H9 (cell line): Measurements from ENCODE around the gene SLC2A4. TPM values are rescaled to one million over a fixed set of nuclear protein-coding genes. Genes with fewer than 3 reads are reported as not detected.

Experiments
- DNase-seq: peaks from one replicate; pipeline ENCODE4 v3.0.0-alpha.2; 2017
- H2AFZ ChIP-seq: one replicate; pipeline ENCODE4 v1.6.1; 2013; ENCODE audit warnings: mild to moderate bottlenecking, low read length, control low read depth, moderate library complexity
- H2AK5ac ChIP-seq: 2 replicates; pipeline ENCODE4 v1.6.1; 2013; ENCODE audit warnings: low read length, control low read depth, mixed read lengths; ENCODE audit not compliant: insufficient read length
- H2BK120ac ChIP-seq: one replicate; pipeline ENCODE4 v1.6.1; 2013; ENCODE audit warnings: low read depth, mild to moderate bottlenecking, low read length, control low read depth, inconsistent platforms; ENCODE audit not compliant: poor library complexity, severe bottlenecking
- H2BK12ac ChIP-seq: 2 replicates; pipeline ENCODE4 v1.6.1; 2013; ENCODE audit warnings: low read length, control low read depth, mixed read lengths, low read depth; ENCODE audit not compliant: insufficient read length
- H2BK15ac ChIP-seq: 2 replicates; pipeline ENCODE4 v1.6.1; 2013; ENCODE audit warnings: low read depth, low read length, control low read depth
- H2BK20ac ChIP-seq: one replicate; pipeline ENCODE4 v1.6.1; 2013; ENCODE audit warnings: low read depth, mild to moderate bottlenecking, low read length, control low read depth, inconsistent platforms; ENCODE audit not compliant: poor library complexity, severe bottlenecking
- H2BK5ac ChIP-seq: 2 replicates; pipeline ENCODE4 v1.6.1; 2013; ENCODE audit warnings: low read length, control low read depth, mixed read lengths; ENCODE audit not compliant: insufficient read length
- H3K14ac ChIP-seq: 2 replicates; pipeline ENCODE4 v1.6.1; 2013; ENCODE audit warnings: low read length, control low read depth; ENCODE audit not compliant: insufficient read depth
- H3K18ac ChIP-seq: 2 replicates; pipeline ENCODE4 v1.6.1; 2013; ENCODE audit warnings: low read depth, mild to moderate bottlenecking, mixed read lengths, low read length, control low read depth; ENCODE audit not compliant: insufficient read length
- H3K23ac ChIP-seq: 2 replicates; pipeline ENCODE4 v1.6.1; 2013; ENCODE audit warnings: low read length, control low read depth, mixed read lengths, low read depth; ENCODE audit not compliant: insufficient read length
- H3K23me2 ChIP-seq: 2 replicates; pipeline ENCODE4 v1.6.1; 2013; ENCODE audit warnings: low read depth, mild to moderate bottlenecking, mixed read lengths, low read length, control low read depth; ENCODE audit not compliant: insufficient read length, poor library complexity, severe bottlenecking
- H3K27ac ChIP-seq: 2 replicates; pipeline ENCODE4 v1.5.1; 2013; ENCODE audit warnings: low read length, control low read depth, mixed read lengths, low read depth; ENCODE audit not compliant: insufficient read length
- H3K27me3 ChIP-seq: 2 replicates; pipeline ENCODE4 v1.6.1; 2013; ENCODE audit warnings: low read length, control low read depth, inconsistent platforms; ENCODE audit not compliant: insufficient read depth
- H3K4ac ChIP-seq: 2 replicates; pipeline ENCODE4 v1.6.1; 2013; ENCODE audit warnings: low read depth, mild to moderate bottlenecking, control low read depth, inconsistent platforms, low read length, moderate library complexity
- H3K4me1 ChIP-seq: 2 replicates; pipeline ENCODE4 v1.6.1; 2013; ENCODE audit warnings: low read length, control low read depth, inconsistent platforms; ENCODE audit not compliant: insufficient read depth
- H3K4me2 ChIP-seq: 2 replicates; pipeline ENCODE4 v1.6.1; 2013; ENCODE audit warnings: low read length, control low read depth, mixed read lengths; ENCODE audit not compliant: insufficient read length, insufficient read depth
- H3K56ac ChIP-seq: 2 replicates; pipeline ENCODE4 v1.6.1; 2013; ENCODE audit warnings: low read depth, mild to moderate bottlenecking, mixed read lengths, low read length, control low read depth; ENCODE audit not compliant: insufficient read length
- H3K79me1 ChIP-seq: 2 replicates; pipeline ENCODE4 v1.6.1; 2013; ENCODE audit warnings: low read depth, mild to moderate bottlenecking, moderate library complexity, low read length, control low read depth, inconsistent platforms; ENCODE audit not compliant: insufficient read depth, poor library complexity, severe bottlenecking
- H3K79me2 ChIP-seq: 2 replicates; pipeline ENCODE4 v1.6.1; 2013; ENCODE audit warnings: low read length, control low read depth, inconsistent platforms; ENCODE audit not compliant: insufficient read depth
- H3K9ac ChIP-seq: 2 replicates; pipeline ENCODE4 v1.6.1; 2013; ENCODE audit warnings: low read length, control low read depth, mixed read lengths; ENCODE audit not compliant: insufficient read length; ENCODE audit errors: extremely low read depth
- H3K9me3 ChIP-seq: one replicate; pipeline ENCODE4 v1.6.1; 2013; ENCODE audit warnings: low read depth, low read length, inconsistent platforms; ENCODE audit not compliant: control insufficient read depth
- H3T11ph ChIP-seq: one replicate; pipeline ENCODE4 v1.6.1; 2013; ENCODE audit warnings: mild to moderate bottlenecking, low read length, control low read depth, inconsistent platforms
- H4K20me1 ChIP-seq: one replicate; pipeline ENCODE4 v1.6.1; 2013; ENCODE audit not compliant: control insufficient read depth, insufficient read length, insufficient read depth
- H4K5ac ChIP-seq: 2 replicates; pipeline ENCODE4 v1.6.1; 2013; ENCODE audit warnings: low read depth, mild to moderate bottlenecking, mixed read lengths, low read length, control low read depth; ENCODE audit not compliant: insufficient read length
- H4K8ac ChIP-seq: replicated peaks from 2 replicates; pipeline ENCODE4 v1.6.1; 2013; ENCODE audit warnings: low read length, control low read depth, mixed read lengths, low read depth; ENCODE audit not compliant: insufficient read length
- H4K91ac ChIP-seq: 2 replicates; pipeline ENCODE4 v1.6.1; 2013; ENCODE audit warnings: low read depth, mild to moderate bottlenecking, moderate library complexity, mixed read lengths, low read length, control low read depth; ENCODE audit not compliant: insufficient read length
- H3K27ac Mint-ChIP-seq, 3 experiments: 2 replicates in 2 of 3; 3 replicates in 1 of 3; pipeline ENCODE4 v1.8.0; 2020 to 2021; ENCODE audit warnings: mixed read lengths in 3 of 3, mild to moderate bottlenecking in 1 of 3, moderate library complexity in 1 of 3
- H3K27me3 Mint-ChIP-seq: 2 replicates; pipeline ENCODE4 v1.8.0; 2021; ENCODE audit warnings: low read depth, mild to moderate bottlenecking, moderate library complexity, mixed read lengths
- H3K36me3 Mint-ChIP-seq, 3 experiments: 2 replicates in 2 of 3; 3 replicates in 1 of 3; pipeline ENCODE4 v1.8.0; 2020 to 2021; ENCODE audit warnings: low read depth in 3 of 3, mixed read lengths in 3 of 3; ENCODE audit not compliant: insufficient read depth in 1 of 3
- H3K4me1 Mint-ChIP-seq, 2 experiments: 2 replicates each; pipeline ENCODE4 v1.8.0; 2020; ENCODE audit warnings: mixed read lengths in 2 of 2
- H3K4me3 Mint-ChIP-seq, 2 experiments: 2 replicates in 1 of 2; 3 replicates in 1 of 2; pipeline ENCODE4 v1.8.0; 2020 to 2021; ENCODE audit warnings: mild to moderate bottlenecking in 2 of 2, mixed read lengths in 2 of 2, moderate library complexity in 1 of 2
- H3K9me3 Mint-ChIP-seq, 2 experiments: 2 replicates in 1 of 2; 3 replicates in 1 of 2; pipeline ENCODE4 v1.8.0; 2020; ENCODE audit warnings: mild to moderate bottlenecking in 2 of 2, mixed read lengths in 2 of 2, moderate library complexity in 1 of 2
- CTCF ChIP-seq: fragments of 200-600 bp; sonication (generic); conservative IDR thresholded peaks from 3 replicates; pipeline ENCODE4 v1.8.0; 2021; ENCODE audit warnings: antibody characterized with exemption, mild to moderate bottlenecking
- WGBS: extraction: QIAGEN DNeasy Blood & Tissue Kit; methylation state at CpG from one replicate; pipeline ENCODE4 v1.1.7; 2013; ENCODE audit warnings: missing lambda C conversion rate, low lambda C conversion rate, mixed read lengths; ENCODE audit not compliant: insufficient read length; ENCODE audit errors: extremely low coverage; 5-methylcytosine and 5-hydroxymethylcytosine counted together
- total RNA-seq: library from RNA; stranded (reverse); gene quantifications from 2 replicates; pipeline ENCODE4 v1.2.1, GENCODE V29; 2021

Gene SLC2A4
- total RNA-seq, 1 experiment from 2014 or later, result 4.4 TPM

DNA sequence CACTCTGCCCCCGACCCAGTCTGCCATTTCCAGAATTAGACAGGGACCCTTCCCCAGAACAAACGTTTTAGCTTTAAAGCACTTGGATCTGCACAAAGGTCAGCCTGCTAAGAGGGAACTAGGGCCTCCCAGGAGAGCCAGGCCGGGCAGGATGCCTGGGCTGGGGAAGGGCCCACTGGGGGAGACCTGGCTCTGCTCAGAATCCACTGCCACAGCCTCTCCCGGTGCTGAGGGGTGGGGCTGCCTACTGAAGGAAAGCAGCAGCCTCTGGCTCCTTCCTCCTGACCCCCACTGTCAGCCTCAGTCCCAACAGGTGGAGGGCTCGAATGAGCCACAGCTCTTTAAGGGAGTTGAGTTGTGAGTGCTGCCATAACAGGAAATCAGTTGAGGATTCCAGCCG, 11.2 kb downstream of the SLC2A4 start:
- Histone ChIP-seq H4K91ac (no peak overlapping the region), H4K8ac (no peak overlapping the region), H3K23me2 (peaks cover 4% of the 10 kb centered on the region), H2BK20ac (no peak overlapping the region), H4K5ac (no peak overlapping the region), H3K56ac (no peak overlapping the region), H4K20me1 (no peaks in the 10 kb centered on the region), H3K23ac (no peak overlapping the region), H3K79me1 (no peaks in the 10 kb centered on the region), H2AK5ac (no peak overlapping the region), H3T11ph (no peak overlapping the region), H3K27ac (no peak overlapping the region), H3K18ac (no peak overlapping the region), H3K9ac (no peak overlapping the region), H2BK5ac (no peak overlapping the region), H2BK120ac (no peak overlapping the region), H2BK12ac (no peak overlapping the region), H3K14ac (no peak overlapping the region), H3K9me3 (no peaks in the 10 kb centered on the region), H3K27me3 (peaks cover 2% of the 10 kb centered on the region), H3K4me2 (no peak overlapping the region), H3K4ac (no peak overlapping the region), H2BK15ac (no peak overlapping the region), H3K4me1 (peaks cover 4% of the 10 kb centered on the region; the same call in 1 of the 2 replicates), H3K79me2 (no peaks in the 10 kb centered on the region), H2AFZ (no peak overlapping the region)
- no peak for TF ChIP-seq CTCF
- Mint-ChIP-seq H3K9me3 (peaks cover 3% of the 10 kb centered on the region in 2 experiments; a peak in 3 of 5 replicates), H3K36me3 (peaks cover 0 to 4% (median 3%) of the 10 kb centered on the region in 3 experiments; a peak in 3 of 7 replicates), H3K27me3 (peaks cover 56% of the 10 kb centered on the region), H3K4me3 (peak overlapping the region in 1 of 2 experiments; percentile 38; a peak in 1 of 5 replicates), H3K4me1 (peaks cover 14 to 31% of the 10 kb centered on the region in 2 experiments), H3K27ac (no peak overlapping the region)
- no peak for DNase-seq
- WGBS, result no CpG with 5 or more reads among the region's 6 CpGs
